Stimulated activated CD8-positive, alpha-beta memory T cell treated with anti-CD3 and anti-CD28 coated beads, Interleukin-15, amount 100 ng/mL, for 4 hours (primary cell): Measurements from ENCODE around the gene EML1.

Source experiments
- DNase-seq, 2 donors: peaks; one replicate each; pipeline ENCODE4 v3.0.0-alpha.2; 2020; ENCODE audit warnings: low read depth in 2 of 2

EML1 gene

DNA sequence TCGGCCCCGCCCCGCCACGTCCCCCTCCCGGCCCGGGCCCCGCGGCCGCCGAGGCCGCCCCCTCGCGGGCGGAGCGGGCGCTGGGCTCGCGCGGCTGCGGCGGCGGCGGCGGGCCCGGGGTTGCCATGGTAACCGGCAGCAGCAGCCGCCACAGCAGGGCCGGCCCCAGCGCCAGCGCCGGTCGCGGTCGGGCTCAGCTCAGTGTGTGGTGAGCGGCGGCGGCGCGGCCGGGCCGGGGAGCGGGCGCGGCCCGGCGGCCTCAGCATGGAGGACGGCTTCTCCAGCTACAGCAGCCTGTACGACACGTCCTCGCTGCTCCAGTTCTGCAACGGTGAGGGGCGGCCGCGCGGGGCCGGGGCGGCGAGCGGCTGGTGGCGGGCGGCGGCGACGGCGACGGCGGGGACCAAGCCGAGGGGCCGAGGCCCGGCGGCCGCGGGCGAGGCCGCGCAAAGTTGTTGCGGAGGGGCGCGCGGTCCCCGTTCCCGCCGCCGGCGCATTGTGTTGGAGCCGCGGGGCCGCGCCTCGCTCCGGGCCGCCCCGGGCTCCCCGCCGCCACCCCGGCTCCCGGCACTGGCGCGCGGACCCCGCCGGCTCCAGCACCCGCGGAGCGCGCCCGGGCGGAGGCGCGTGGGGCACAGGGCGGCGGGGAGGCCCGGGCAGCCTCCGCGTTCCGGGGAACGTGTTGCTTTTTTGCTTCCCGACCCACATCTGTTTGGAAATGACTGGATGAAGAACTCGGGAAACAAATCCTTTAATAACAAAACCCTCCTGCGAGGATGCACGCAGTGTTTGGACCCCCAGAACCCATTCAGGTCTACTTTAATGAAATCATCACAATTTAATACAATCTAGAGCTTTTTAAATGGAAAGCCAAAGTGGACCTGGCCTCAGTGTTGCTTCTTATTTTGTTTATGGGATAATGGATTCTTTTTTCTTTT, at the start of gene EML1:
Gene EML1 (plus strand): TSS at position 201 of the 938 bp plus-strand sequence. CDS start 64 bp downstream, at position 265.
- DNase-seq: peak; percentile 7 to 45

DNA sequence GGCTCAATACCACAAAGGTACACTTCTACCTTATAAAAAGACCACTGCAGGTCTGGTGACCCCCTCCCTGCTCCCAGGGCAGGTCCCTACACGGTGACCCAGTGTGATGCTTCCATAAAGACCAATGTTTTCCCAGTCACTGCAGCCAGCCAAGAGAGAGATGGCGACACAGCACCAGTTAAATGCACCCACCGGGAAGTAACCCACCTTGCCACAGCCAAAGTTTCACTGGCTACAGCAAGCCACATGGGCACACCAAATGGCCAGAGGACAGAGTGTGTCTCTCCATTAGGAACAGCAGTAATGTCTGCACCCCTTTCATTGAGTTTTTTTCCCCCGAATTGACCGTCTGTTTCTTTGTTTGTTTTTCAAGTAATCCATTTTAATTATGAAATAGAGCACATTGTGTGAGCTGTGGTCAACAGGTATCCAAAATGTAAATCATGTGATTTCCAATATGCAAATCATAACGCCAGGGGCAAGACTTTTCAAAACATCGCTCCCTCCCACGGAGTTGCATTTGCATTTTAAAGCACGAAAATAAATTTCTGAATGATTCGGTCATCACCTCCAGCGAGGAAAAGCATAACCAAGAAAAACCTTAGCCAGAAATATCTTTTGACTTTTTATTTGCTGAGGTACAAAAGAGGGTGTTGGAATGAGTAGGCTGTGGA, 48.9 kb upstream of the EML1 start:
- DNase-seq: no peak

GRCh38 chr14:99744873-99745224, 48.4 kb upstream of the EML1 start:
- DNase-seq: no peak

DNA sequence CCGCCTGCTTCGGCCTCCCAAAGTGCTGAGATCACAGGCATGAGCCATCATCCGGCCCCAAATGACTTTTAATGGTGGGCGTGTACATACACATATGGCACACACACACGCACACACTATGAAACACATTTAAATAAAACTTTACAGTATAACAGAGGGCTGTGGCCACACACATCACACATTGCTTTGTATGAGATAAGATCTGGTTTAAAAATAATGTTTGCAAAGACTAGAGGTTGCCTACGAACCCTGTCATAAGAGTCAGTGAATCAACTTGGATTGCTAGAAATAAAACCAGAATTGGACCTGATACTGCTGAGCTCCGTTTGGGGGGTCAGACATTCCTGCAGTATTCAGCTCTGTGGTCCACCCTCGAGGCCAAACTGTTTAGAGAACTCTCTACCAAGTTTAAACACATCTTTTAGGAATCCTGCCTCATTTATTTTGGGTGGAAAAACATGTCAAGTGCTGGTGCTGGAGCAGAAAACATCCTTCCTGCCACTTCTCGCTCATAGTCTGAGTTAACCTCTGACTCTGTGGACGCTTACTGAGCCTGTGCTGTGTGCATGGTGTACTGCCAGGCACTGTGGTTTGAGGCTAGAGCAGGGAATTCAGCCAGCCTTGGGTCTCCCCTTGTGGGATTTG, 47.8 kb upstream of the EML1 start:
- DNase-seq: no peak

GRCh38 chr14:99747167-99747566, 46.0 kb upstream of the EML1 start:
- no peak for DNase-seq

DNA sequence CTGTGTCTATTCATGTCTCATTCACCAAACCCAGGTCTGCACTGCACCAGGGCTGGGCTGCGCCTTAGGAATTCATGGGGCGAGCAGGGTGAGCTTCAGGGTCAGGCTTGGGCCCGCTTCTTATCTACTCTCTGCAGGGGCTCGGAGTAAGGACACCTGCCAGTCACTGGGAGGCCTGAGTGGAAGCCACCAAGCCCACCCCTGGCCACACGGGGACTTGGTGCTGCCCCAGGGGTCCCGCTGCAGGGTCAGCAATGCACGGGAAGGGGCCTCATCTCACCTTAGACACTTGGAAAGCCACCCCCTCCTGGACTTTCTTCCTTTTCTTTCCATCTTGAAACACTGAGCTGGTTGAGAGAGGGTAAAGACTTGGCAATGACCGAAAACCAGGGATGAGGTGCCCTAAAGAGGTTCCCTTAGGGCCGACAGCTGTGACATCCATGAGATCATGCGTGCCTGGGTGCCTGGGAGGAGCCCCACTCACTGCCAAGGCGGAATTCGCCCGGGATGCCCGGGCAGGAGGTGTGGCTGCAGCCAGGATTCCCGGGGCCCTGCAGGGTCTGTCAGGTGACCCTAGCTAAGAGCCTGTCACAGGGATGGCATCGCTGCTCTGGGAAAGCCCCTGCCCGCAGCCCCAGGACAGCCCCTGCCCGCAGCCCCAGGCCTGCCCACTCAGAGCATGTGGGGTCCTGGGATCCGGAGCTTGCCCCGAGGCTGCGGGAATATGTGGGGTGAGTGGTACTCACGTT, 45.5 kb upstream of the EML1 start:
- DNase-seq: no peak

- no peak for DNase-seq
These were observed 44.7 kb upstream of the EML1 start for GRCh38 chr14:99748529-99748928.

GRCh38 chr14:99749142-99749541, 44.1 kb upstream of the EML1 start:
- DNase-seq: no peak

GRCh38 chr14:99749763-99750715, 43.2 kb upstream of the EML1 start:
- DNase-seq: no peak

DNA sequence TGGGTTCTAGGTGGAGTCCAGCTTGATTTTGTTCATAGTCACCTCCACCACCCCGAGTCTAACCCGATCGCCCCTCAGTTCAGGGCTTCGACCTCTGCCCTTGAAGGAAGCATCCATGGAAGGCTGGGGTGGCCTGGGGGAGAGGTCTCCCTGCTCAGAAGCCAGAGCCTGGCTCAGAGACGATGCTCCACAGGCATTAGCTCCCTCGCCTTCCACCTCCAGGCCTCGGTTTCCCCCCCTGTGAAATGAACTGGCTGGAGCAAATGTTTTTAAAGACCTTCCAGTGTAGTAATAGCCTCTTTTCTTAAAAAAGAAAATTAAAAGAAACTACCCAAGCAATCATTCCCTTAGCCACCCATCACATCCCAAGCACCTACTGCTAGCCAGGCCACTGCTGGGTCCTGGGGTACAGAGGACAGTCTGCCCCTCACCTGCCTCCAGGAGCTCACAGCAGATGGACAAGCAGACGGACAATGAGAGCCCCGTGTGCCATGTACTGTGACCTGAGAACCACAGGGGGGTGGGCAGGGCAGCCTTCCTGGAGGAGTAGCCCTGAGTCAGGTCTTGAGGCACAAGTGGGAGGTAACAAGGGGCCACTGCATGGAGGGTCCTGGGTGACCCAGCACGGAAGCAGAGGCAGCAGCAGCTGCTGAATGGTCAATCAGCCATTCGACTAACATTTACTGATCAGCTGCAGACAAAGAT, 42.3 kb upstream of the EML1 start:
- no peak for DNase-seq

GRCh38 chr14:99751539-99752485, 41.4 kb upstream of the EML1 start:
- no peak for DNase-seq

DNA sequence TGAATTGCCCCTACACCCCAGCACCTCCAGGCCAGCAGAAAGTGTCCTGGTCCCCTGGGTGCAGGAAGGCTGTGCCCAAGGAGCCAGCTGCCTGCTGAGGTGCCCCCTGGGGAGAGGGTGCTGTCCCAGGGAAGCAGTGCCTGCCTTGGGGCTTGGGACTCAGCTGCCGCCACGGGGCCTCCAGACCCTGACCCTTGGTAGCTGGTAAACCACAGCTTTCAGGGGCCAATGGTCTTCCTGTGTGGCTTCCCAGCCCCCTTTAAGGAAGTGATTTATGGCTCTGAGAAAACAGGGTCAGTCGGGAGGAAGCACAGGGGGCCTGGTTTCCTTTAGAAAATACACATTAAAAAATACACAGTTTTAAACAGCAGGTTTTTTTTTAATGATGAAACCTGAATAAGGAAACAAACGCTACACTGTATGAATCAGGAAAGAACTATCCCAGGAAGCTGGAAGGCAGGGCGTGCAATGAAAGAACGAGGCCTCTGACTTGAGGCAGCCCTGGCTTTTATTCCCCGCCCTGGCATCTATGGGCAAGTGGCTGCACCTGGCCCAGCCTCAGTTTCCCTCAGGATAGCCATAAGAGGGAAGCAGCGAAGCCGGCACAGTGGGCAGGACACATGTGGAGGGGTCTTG, 40.6 kb upstream of the EML1 start:
- DNase-seq: no peak

DNA sequence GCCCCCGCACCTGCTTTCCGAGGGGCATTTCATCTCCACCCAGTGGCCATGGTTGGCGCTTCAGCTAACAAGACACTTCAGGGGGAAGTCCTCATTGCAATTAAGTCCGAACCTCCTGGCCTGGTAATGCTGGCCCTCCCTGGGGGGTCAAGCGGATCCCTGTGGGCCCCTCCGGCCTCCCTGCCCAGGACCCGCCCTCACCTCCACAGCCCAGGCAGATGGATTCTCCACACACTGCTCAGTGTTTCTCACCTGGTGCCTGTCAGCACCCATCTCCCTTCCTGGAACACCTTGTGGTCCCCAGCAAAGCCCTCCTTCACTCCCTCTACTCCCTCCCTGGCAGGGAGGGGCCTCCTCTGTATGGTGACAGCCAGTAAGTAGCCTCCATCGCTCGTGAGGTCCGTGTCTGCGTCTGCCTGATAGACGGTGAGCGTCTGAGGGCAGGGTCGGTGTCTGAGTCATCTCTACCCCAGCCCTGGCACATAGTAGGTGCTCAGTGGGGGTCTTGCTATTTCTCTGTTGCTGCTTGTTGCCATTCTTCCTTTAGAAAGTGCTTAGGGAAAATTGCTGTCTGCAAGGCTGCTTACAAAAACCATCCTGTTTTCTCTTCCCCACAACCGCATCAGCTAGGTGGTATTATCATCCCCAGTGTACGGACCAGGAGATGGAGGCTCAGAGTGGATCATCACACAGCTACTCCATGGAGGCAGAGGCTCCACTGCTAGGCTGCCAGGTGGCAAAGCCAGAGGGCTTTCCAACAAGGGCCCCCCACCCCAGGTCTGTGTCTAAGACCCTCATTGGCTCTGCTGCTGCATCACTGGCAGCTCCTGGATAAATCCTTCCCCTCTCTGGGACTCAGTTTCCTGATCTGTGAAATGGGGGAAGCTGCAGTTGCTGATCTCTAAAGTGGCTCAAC, 39.7 kb upstream of the EML1 start:
- DNase-seq: no peak

- no peak for DNase-seq
These were observed 38.8 kb upstream of the EML1 start for GRCh38 chr14:99754141-99755067.

GRCh38 chr14:99755068-99755405, 38.2 kb upstream of the EML1 start:
- no peak for DNase-seq
